ENCODE results near the gene ARPC5L.

- TF ChIP-seq CTCF (IDR thresholded peaks at IDR 0.05) (no peak), ZNF121 (CRISPR knock-in tag; IDR thresholded peaks at IDR 0.05) (no peak), AR (CRISPR knock-in tag; IDR thresholded peaks at IDR 0.05) (no peak), ZNF423 (CRISPR knock-in tag; IDR thresholded peaks at IDR 0.05) (no peak), ATF3 (CRISPR knock-in tag; conservative IDR thresholded peaks at IDR 0.05) (no peak), MAX (CRISPR knock-in tag; IDR thresholded peaks at IDR 0.05) (no peak), NFE2L1 (CRISPR knock-in tag; IDR thresholded peaks at IDR 0.05) (no peak), E2F4 (CRISPR knock-in tag; IDR thresholded peaks at IDR 0.05; ENCODE audit: borderline replicate concordance, low read depth) (no peak), JUN (CRISPR knock-in tag; IDR thresholded peaks at IDR 0.05) (no peak), TCF7 (CRISPR knock-in tag; IDR thresholded peaks at IDR 0.05; ENCODE audit: low read depth) (no peak), NR3C1 (CRISPR knock-in tag; conservative IDR thresholded peaks at IDR 0.05; ENCODE audit: low read depth) (no peak), USF2 (CRISPR knock-in tag; IDR thresholded peaks at IDR 0.05) (no peak)
Measured at GRCh38 chr9:124882231-124882630, 20.3 kb downstream of the ARPC5L start.
